Stimulated activated CD4-positive, alpha-beta T cell treated with anti-CD3 and anti-CD28 coated beads, Interleukin-4, amount 100 ng/mL, for 24 hours (primary cell): ENCODE measurements around the gene CCDC9.
"Not testable (repeated sequence)": the region's sequence is repeated elsewhere in the genome, so short reads cannot be mapped to it uniquely, and the experiment has no call there.

Source experiments
- DNase-seq: peaks from one replicate; pipeline ENCODE4 v3.0.0-alpha.2; 2020

The CCDC9 gene

DNA sequence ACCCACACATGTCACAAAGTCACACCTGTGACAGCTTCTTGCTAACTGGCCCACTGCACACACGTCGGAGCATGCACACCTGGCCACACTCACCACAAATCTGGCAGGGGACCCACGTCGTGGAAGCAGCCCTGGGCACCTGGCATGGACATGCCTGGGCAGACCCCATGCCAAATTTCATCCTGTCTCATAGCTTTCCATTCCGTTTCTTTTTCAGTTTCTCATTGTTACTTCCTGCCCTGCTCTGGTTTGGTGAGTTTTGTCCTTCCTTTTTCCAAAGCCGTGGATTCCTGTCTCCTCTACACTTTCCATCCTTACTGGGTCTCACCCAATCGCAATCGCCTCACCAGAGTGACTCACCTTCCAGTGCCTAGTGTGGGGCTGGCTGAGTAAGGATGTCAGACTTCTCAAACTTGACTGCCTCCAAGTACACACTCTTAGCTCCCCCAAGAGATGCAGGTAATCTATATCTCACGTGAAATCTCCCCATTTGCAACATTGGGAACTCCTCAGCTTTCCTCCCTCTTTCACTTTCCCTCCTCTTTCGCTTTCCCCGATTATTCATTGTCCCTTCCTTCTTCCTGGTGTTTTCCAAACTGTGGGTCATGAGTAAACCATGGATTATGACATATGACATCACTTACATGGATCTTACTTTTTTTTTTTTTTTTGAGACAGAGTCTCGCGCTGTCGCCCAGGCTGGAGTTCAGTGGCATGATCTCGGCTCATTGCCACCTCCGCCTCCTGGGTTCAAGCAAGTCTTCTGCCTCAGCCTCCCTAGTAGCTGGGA lies 23.7 kb upstream of the CCDC9 start:
- peak; percentile 32 for DNase-seq

GRCh38 chr19:47236072-47236675 lies 20.2 kb upstream of the CCDC9 start:
- no peak for DNase-seq

- DNase-seq = no peak
Observed at GRCh38 chr19:47239152-47239551, 17.2 kb upstream of the CCDC9 start.

- peak; percentile 53 for DNase-seq
Observed at GRCh38 chr19:47239610-47240296, 16.6 kb upstream of the CCDC9 start.

DNA sequence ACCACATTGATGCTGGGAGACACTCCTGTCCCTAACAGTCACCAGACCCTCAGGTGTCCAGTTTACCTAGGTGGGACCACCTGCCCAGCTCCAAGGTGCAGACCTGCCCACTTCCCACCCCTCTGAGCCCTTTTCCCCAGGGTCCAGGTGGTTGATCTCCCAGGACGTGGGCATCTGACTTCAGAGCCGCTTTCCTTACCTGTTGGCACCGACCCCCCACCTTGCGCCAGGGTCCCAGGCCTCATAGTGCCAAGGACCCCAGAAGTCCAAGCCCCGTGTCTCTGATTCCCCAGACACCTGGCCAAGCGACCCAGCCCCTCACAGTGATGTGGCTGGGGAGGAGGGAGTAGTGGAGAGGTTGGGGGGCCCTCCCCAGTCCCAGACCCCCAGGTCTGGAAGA lies 15.8 kb upstream of the CCDC9 start:
- DNase-seq = no peak

DNA sequence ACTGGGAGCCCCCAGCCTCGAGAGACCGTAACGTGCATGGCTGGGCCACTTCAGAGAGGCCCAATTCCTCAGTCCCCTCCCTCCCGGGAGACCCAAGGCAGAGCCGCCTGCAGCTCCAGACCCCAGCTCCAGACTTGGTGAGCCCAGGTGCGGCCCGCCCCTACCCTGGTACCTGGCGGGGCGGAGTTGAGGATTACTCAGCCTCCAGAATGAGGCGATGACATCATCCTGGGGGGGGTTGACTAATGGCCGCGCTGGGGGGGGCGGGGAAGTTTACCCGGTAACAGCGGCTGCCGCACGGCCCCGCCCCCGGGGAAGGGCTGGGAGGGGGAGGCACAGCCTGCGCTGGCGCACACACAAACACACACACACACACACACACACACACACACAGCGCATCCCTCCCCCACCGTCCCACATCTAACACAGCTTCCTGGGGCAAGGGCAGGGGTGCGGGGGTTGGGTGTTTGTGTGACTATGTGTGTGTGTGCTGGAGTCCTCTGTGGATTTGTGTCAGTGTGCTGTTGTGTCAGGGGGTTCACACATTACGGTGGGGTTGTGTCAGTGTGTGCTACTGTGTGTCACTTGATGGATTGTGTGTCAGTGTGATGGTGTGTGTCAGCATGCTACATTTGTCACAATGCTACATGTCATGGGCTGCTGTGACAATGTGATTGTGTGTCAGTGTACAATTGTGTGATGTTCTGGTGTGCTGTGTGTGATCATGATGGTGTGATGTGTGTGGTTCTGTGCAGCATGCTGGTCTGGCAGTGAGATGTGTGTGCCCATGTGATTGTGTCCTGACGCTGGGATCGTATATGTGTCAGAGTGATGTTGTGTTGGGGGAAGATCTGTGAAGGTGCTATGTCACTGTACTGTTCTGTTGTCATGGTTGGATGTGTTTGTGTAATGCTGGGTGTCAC lies 15.1 kb upstream of the CCDC9 start:
- peak; percentile 87 for DNase-seq

DNA sequence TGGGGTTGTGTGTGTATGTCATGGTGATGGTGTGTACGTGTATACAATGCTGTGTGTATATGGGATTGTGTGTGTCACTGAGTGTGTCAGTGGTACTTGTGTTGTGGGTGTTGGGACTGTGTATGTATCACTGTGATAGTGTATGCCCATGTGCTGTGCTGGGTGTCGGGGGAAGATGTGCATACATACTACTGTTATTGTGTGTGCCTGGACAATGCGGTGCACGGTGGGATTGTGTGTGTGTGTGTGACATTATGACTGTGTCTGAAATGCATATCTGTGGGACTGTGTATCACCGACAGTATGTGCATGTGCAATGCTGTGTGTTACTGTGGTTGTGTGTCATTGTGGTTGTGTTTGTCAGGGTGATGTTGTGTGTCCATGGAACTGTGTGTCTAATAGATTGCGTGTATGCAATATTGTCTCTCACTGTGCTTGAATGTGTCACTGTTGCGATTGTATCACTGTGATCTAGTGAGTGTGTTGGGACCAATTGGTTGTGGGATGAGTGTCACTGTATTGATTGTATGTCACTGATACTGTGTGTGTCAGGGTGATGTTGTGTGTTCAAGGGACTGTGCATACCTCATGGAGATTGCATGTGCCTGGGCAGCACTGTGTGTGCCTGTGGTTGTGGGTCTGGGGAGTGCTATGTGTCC lies 14.3 kb upstream of the CCDC9 start:
- no peak for DNase-seq

GRCh38 chr19:47243364-47243775 lies 13.0 kb upstream of the CCDC9 start:
- no peak for DNase-seq

DNA sequence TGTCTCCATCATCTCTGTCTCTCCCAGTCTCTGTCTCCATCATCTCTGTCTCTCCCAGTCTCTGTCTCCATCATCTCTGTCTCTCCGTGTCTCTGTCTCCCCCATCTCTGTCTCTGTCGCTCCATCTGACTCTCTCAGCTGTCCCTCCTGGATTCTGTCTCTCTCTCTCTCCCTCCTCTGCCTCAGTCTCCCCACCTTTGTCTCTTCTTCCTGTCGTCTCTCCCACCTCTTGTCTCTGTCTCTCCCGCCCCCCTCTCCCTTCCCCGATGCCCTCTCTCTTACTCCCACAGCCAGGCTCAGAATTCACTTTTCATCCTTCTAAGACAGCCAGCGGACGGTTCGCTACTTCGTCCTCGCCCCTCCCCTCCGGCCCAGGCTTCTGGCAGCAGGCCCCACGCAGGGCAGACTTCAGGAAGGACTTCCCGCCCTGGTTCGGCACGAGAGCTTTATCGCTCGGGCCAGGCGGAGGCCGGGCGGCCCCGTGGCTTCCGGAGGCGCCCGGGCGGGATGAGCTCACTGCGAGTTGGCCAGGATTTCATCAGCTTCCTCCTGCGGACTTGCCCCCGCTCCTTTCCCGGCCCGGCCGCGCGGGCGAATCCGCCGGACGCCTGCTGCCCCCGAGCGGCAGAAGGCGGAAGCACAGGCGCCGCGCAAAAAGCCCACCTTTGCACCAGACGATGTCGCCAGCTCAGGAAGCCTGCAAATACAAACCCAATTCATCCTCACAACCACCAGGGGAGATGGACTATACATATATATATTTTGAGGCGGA lies 12.4 kb upstream of the CCDC9 start:
- peak; percentile 91 for DNase-seq

GRCh38 chr19:47247308-47247990 lies 8.9 kb upstream of the CCDC9 start:
- peak; percentile 84 for DNase-seq

- DNase-seq = not testable (repeated sequence)
Observed at GRCh38 chr19:47253016-47253415, 3.3 kb upstream of the CCDC9 start.

GRCh38 chr19:47253467-47253881 lies 2.9 kb upstream of the CCDC9 start:
- DNase-seq = no peak

DNA sequence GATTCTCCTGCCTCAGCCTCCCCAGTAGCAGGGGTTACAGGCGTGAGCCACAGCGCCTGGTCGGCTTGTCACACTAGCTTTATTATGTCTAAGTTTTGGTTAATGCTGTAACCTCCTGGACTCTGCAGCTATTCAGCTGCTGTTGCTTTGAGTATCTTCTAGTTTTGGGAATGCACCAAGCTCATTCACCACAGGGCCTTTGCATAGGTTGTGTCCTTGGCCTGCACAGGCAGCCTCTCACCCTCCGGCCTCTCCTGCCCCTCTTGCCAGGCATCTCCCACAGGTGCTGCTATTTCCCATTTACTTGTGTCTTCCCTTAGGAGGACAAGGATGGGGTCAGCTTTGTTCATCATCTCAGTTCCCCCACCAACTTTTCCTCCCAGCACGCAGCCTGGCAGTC lies 2.4 kb upstream of the CCDC9 start:
- DNase-seq = no peak

DNA sequence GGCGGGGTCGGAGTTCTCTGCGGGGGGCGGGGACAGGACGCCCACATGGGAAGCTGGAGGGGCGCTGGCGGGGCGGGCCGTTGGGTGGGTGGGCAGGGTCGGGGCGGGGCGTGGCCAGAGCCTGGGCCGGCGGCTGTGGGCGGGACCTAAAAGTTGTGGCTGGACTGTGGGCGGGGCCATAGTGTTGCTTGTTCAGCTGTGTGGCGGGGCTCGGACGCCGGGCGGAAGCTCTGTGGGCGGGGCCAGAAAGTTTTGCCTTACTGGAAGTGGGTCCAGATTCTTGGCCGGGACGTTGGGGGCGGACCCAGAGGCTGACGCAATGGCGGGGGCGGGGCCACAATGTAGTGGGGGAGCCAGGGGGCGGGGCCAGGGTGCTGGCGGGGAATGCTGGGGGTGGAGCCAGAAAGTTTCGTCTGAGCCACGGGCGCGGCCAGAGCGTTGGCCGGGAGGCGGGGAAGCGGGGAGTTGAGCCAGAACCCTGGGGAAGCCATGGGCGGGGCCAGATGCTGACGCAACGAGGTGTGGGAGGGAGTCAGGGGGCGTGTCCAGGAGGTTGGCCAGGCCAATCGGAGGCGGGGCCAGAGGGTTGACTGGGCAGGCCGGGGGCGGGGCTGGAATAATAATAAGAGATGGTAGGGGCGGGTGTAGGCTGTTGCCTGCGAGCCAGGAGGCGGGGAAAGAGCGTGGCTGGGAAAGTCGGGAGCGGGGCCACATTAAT lies 527 bp downstream of the CCDC9 start:
- DNase-seq = peak; percentile 100

DNA sequence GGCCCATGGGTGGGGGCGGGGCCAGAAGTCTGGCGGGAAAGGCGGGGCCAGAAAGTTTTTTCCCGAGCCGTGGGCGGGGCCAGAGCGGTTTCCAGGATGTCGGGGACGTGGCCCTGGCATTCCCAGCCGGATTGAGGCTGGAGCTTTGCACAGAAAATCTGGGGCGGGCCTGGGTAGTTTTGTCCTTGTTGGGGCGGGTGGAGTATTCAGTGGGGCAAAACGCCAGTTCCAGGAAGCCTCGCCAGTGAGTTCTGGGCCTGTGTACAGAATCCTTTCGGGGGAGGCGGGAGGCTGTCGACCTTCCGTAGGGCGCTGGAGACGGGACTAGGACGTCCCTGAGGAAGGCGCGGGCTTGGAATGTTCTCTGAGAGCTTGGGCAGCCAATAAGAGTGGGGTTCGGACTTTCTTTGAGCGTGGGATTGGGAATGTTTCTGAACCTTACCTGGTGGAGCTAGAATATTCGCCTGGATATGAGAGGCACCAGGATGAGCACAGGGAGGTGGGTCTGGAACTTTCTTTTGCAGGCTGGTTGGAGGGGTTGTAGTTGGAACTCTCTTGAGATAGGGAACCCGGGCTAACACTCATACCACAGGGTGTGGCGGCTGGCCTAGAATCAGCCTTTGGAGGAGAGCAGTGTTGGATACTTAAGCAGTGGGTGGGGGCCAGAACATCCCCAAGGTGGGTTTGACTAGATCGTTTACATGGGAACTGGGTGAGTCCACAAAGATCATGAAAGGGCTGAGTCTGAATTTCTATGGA lies 1.3 kb downstream of the CCDC9 start:
- DNase-seq = no peak

GRCh38 chr19:47258434-47258833 lies 2.1 kb downstream of the CCDC9 start:
- no peak for DNase-seq

- no peak for DNase-seq
Observed at GRCh38 chr19:47258895-47259555, 2.7 kb downstream of the CCDC9 start.

DNA sequence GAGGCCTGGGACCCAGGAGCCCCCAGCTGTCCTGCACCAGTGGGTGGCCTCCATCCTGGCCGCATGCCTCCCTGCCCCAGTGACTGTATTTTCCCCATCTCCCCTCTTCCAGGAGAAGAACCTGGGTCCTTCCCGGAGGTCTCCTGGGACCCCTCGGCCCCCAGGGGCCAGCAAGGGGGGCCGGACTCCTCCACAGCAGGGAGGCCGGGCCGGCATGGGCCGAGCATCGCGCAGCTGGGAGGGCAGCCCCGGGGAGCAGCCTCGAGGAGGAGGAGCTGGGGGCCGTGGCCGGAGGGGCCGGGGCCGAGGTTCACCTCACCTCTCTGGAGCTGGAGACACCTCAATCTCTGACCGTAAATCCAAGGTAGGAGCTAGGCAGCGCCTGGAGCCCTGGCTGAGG lies 4.2 kb downstream of the CCDC9 start:
- no peak for DNase-seq
